Lower leg skin (tissue), 4 donors: ENCODE data around the gene PHLPP1. TPM values are rescaled to one million over a fixed set of nuclear protein-coding genes. Genes with fewer than 3 reads are reported as not detected.

ENCODE experiments used
- DNase-seq, 2 donors: peaks; one replicate each; pipeline ENCODE4 v3.0.0-alpha.2; 2019; ENCODE audit warnings: low spot score in 2 of 2
- H3K4me3 ChIP-seq: fragments of 200-600 bp; sonication (generic); 2 replicates; pipeline ENCODE4 v1.5.1; 2017; ENCODE audit warnings: mild to moderate bottlenecking, low read depth; ENCODE audit not compliant: poor library complexity, severe bottlenecking
- CTCF ChIP-seq, 3 donors: fragments of 450-650 bp; IDR thresholded peaks; one replicate each; pipeline ENCODE4 v1.5.1; 2016; ENCODE audit warnings: antibody characterized with exemption in 3 of 3, mild to moderate bottlenecking in 3 of 3, moderate library complexity in 2 of 3
- POLR2A ChIP-seq, 2 donors: fragments of 450-650 bp; IDR thresholded peaks; one replicate each; pipeline ENCODE4 v1.6.1; 2016 to 2017; ENCODE audit warnings: antibody characterized with exemption in 2 of 2, mild to moderate bottlenecking in 1 of 2, moderate library complexity in 1 of 2
- WGBS, 2 donors: methylation state at CpG; one replicate each; pipeline ENCODE4 v1.1.5; 2018; 5-methylcytosine and 5-hydroxymethylcytosine counted together
- intact Hi-C: fragments of 100-400 bp; cut with DNase I; formaldehyde crosslinking; loops from one replicate; pipeline ENCODE4 v1.15.0; 2023; ENCODE audit warnings: low total_unique reads
- total RNA-seq, 4 donors: library from RNA; depleted of rRNA; stranded (reverse); fragments of >200 nt; gene quantifications; one replicate each; pipeline ENCODE4 v1.1.0, GENCODE V29; 2016

PHLPP1 gene
- total RNA-seq, 4 donors from 2014 or later, result 27.3 to 38.5 (median 33.1) TPM

DNA sequence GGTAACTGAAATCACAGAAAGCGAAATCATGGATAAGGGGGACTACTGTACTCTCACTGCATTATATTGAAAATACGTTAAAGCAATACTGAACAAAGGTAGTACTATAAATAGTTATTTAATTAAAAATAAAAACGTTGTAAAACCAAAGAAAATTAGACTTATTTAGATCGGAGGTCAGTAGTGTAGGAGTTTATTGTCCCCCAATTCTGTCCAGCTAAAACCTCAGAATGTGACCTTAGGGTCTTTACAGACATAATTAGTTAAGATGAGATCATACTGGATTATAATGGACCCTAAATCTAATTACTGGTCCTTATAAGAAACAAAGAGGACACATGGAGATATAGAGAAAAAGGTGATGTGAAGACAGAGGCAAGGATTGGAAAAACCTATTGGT lies 95.3 kb downstream of the PHLPP1 start:
- TF ChIP-seq CTCF (IDR thresholded peaks at IDR 0.05), result no peak
- intact Hi-C loops, result loop anchor here (10.0 kb wide), 1 partner anchor 96 kb away; the partner anchor contains the start of gene PHLPP1
- no peak for DNase-seq
- WGBS, 2 donors, result 79 to 86% methylated on average over 4 of the region's 4 CpGs
- no peak overlapping the region for H3K4me3 ChIP-seq

DNA sequence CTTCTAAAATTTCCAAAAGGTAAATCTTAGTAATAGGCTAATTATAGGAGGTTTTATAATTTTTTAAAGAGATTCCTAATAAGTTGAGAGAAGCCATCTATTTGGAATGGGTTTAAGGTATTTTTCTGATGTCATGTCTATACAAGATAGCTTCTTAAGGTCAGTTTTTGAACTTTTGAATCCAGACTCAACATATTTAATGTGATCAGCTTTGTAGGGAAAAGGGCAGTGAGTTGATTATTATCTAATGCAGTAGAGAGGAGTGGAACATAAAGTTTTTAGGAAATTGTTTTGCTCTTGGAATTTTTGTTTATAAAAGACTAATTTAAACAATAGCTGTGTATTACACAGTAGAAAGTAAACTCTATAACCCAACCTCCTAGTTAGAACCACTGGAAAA lies 96.3 kb downstream of the PHLPP1 start:
- no peak for DNase-seq
- H3K4me3 ChIP-seq, result no peak overlapping the region
- intact Hi-C loops, result loop anchor here (10.0 kb wide), 1 partner anchor 97 kb away; the partner anchor contains the start of gene PHLPP1
- TF ChIP-seq POLR2A (IDR thresholded peaks at IDR 0.05) (no peak), CTCF (IDR thresholded peaks at IDR 0.05) (no peak)

DNA sequence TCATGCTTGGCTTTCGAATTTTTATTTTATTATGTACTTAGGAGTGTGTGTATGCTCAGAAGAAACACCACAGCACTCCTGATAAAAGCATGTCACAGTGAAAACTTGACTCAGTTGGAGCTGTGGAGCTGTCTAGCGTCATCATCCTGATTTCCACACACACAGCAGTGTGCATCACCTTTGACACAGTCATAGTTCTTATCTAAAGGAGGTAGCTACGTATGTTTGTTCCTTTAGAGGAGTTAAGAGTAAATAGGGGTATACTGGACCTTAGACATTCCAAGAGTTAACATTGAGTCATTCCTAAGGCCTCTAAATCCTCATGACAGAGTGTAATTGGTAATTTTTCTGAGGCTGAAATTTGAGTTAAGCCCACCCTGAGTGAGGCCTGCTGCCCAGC lies 96.9 kb downstream of the PHLPP1 start:
- no peak for DNase-seq
- 95 to 98% methylated on average over 3 of the region's 3 CpGs for WGBS, 2 donors
- intact Hi-C loops, result loop anchor here (10.0 kb wide), 1 partner anchor 97 kb away; the partner anchor contains the start of gene PHLPP1
- no peak overlapping the region for H3K4me3 ChIP-seq
- TF ChIP-seq POLR2A (IDR thresholded peaks at IDR 0.05) (no peak), CTCF (IDR thresholded peaks at IDR 0.05) (no peak)

DNA sequence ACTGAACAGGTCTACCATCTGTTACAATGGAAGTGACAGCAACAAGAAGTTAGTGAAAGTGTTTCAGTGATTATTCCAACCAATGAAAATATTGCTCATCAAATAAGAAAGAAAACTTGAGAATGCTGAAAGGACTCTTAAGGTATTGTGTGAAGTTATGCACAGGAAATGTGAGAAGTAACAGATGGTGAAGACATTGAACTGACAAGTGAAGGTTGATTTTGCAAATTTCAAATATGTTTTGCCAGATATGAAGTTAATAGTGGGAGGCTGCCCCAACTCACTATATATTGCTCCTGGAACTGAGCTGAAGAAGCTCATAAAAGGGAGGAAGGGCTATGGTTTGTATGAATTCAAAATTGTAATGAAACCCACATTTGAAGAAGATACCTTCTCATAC lies 97.5 kb downstream of the PHLPP1 start:
- H3K4me3 ChIP-seq, result no peak overlapping the region
- no peak for DNase-seq
- intact Hi-C loops, result loop anchor here (10.0 kb wide), 1 partner anchor 98 kb away; the partner anchor contains the start of gene PHLPP1
- TF ChIP-seq POLR2A (IDR thresholded peaks at IDR 0.05) (no peak), CTCF (IDR thresholded peaks at IDR 0.05) (no peak)

- DNase-seq, result no peak
- TF ChIP-seq POLR2A (IDR thresholded peaks at IDR 0.05) (no peak), CTCF (IDR thresholded peaks at IDR 0.05) (no peak)
- intact Hi-C loops, result loop anchor here (10.0 kb wide), 1 partner anchor 99 kb away; the partner anchor contains the start of gene PHLPP1
- WGBS, 2 donors, result 58 to 73% methylated on average over 2 of the region's 2 CpGs
- no peak overlapping the region for H3K4me3 ChIP-seq
Observed at GRCh38 chr18:62814132-62814759, 98.9 kb downstream of the PHLPP1 start.

GRCh38 chr18:62825382-62825781 lies 110.0 kb downstream of the PHLPP1 start:
- intact Hi-C loops, result no loop called here
- no peak overlapping the region for H3K4me3 ChIP-seq
- TF ChIP-seq CTCF (IDR thresholded peaks at IDR 0.05) (no peak), POLR2A (IDR thresholded peaks at IDR 0.05) (no peak)
- 90 to 95% methylated on average over 1 of the region's 1 CpG for WGBS, 2 donors
- no peak for DNase-seq
